ENCODE measurements around the gene STK31.

GRCh38 chr7:23751852-23752251, 41.8 kb downstream of the STK31 start:
- TF ChIP-seq CTCF (IDR thresholded peaks at IDR 0.05) = no peak
- TF ChIP-seq POLR2AphosphoS5 (IDR thresholded peaks at IDR 0.05) = no peak
